ENCODE results near the gene PIP5KL1. TPM values are rescaled to one million over a fixed set of nuclear protein-coding genes. Genes with fewer than 3 reads are reported as not detected.

Gene PIP5KL1
- total RNA-seq, 2 experiments from 2014 or later = 0.95 to 4.4 TPM

GRCh38 chr9:127973169-127974000 is 42.8 kb upstream of the PIP5KL1 start:
- ChIA-PET CTCF (ENCODE audit: unreplicated experiment) (no interaction called here), POLR2A (interaction anchor here (1.1 to 1.7 kb wide), 3 partner anchors 18 to 100 kb away, joined by 3 to 4 read pairs (median 3); no protein-coding TSS in a partner anchor)
- Histone ChIP-seq H3K9me3 (ENCODE audit: low read length) (no peaks in the 10 kb centered on the region), H2AFZ (ENCODE audit: low read length) (no peak overlapping the region), H3K36me3 (ENCODE audit: insufficient read depth, low read length) (peaks cover 58% of the 10 kb centered on the region), H3K27ac (ENCODE audit: low read depth, low read length, poor library complexity, severe bottlenecking) (peak overlapping the region; percentile 95), H3K9me2 (ENCODE audit: insufficient read depth, low read length) (no peaks in the 10 kb centered on the region), H3K4me2 (ENCODE audit: low read length) (peak overlapping the region; percentile 84), H4K20me1 (ENCODE audit: insufficient read depth, low read length) (peaks cover 30% of the 10 kb centered on the region; the same call in 1 of the 2 replicates), H3K79me2 (ENCODE audit: insufficient read depth, low read depth, low read length) (peaks cover 87% of the 10 kb centered on the region), H3K4me3 (ENCODE audit: low read depth, low read length, poor library complexity, severe bottlenecking) (peak overlapping the region; percentile 80), H3K4me1 (ENCODE audit: insufficient read depth, low read length, poor library complexity, severe bottlenecking) (peaks cover 96% of the 10 kb centered on the region)
- intact Hi-C loops (cut with micrococcal nuclease; ENCODE audit: unreplicated experiment) = no loop called here
- BruUV-seq (replicated peaks) = no TSS peak
- TF ChIP-seq EZH2phosphoT487 (IDR thresholded peaks at IDR 0.05; ENCODE audit: borderline replicate concordance, low read depth, low read length) = no peak
- no peak for TF ChIP-seq CTCF (conservative IDR thresholded peaks at IDR 0.05; ENCODE audit: low read length)
- DNase-seq (ENCODE audit: low spot score) = no peak

- BruUV-seq (replicated peaks) = no TSS peak
- Histone ChIP-seq H3K4me2 (ENCODE audit: low read length) (peak overlapping the region; percentile 84), H3K9me3 (ENCODE audit: low read length) (no peaks in the 10 kb centered on the region), H3K4me3 (ENCODE audit: low read depth, low read length, poor library complexity, severe bottlenecking) (peak overlapping the region; percentile 80), H2AFZ (ENCODE audit: low read length) (no peak overlapping the region), H3K9me2 (ENCODE audit: insufficient read depth, low read length) (no peaks in the 10 kb centered on the region), H3K79me2 (ENCODE audit: insufficient read depth, low read depth, low read length) (peaks cover 87% of the 10 kb centered on the region), H3K4me1 (ENCODE audit: insufficient read depth, low read length, poor library complexity, severe bottlenecking) (peaks cover 100% of the 10 kb centered on the region), H3K36me3 (ENCODE audit: insufficient read depth, low read length) (peaks cover 52% of the 10 kb centered on the region), H4K20me1 (ENCODE audit: insufficient read depth, low read length) (peaks cover 24% of the 10 kb centered on the region; the same call in 1 of the 2 replicates), H3K27ac (ENCODE audit: low read depth, low read length, poor library complexity, severe bottlenecking) (peak overlapping the region; percentile 95)
- no peak for DNase-seq (ENCODE audit: low spot score)
- no peak for TF ChIP-seq CTCF (conservative IDR thresholded peaks at IDR 0.05; ENCODE audit: low read length)
- no peak for TF ChIP-seq EZH2phosphoT487 (IDR thresholded peaks at IDR 0.05; ENCODE audit: borderline replicate concordance, low read depth, low read length)
- CTCF ChIA-PET (ENCODE audit: unreplicated experiment) = no interaction called here
- intact Hi-C loops (cut with micrococcal nuclease; ENCODE audit: unreplicated experiment) = no loop called here
- POLR2A ChIA-PET = interaction anchor here (0.5 to 2.8 kb wide), 5 partner anchors 9 to 101 kb away, joined by 3 to 19 read pairs (median 4); partner anchors contain the start of gene EEIG1
These were observed 41.8 kb upstream of the PIP5KL1 start for GRCh38 chr9:127972236-127972871.

Measured in OCI-LY7 (cell line).